HCT116 (cell line): Measurements from ENCODE around the gene CISH.

Experiments used
- CTCF ChIP-seq, 3 experiments: fragments of 200-600 bp in 1 of 3; sonication (generic) in 1 of 3; IDR thresholded peaks in 2 of 3; conservative IDR thresholded peaks in 1 of 3; 2 replicates each; pipeline ENCODE4 v1.5.1; 2012 to 2017; ENCODE audit warnings: low read depth in 2 of 3, low read length in 2 of 3, antibody characterized with exemption in 1 of 3, borderline replicate concordance in 1 of 3, control low read depth in 1 of 3, mild to moderate bottlenecking in 1 of 3, mixed read lengths in 1 of 3, mixed run types in 1 of 3, moderate library complexity in 1 of 3; ENCODE audit not compliant: insufficient read depth in 1 of 3
- EGR1 ChIP-seq: IDR thresholded peaks from 2 replicates; pipeline ENCODE4 v1.6.1; 2012; ENCODE audit warnings: low read depth
- EZH2 ChIP-seq: fragments of 200-600 bp; sonication (generic); IDR thresholded peaks from 2 replicates; pipeline ENCODE4 v1.6.1; 2017; ENCODE audit warnings: antibody characterized with exemption, mixed run types
- EZH2phosphoT487 ChIP-seq: fragments of 200-600 bp; IDR thresholded peaks from 2 replicates; pipeline ENCODE4 v1.6.1; 2018; ENCODE audit warnings: antibody characterized with exemption, borderline replicate concordance
- JUND ChIP-seq: IDR thresholded peaks from 2 replicates; pipeline ENCODE4 v1.6.1; 2012
- MAX ChIP-seq: IDR thresholded peaks from 2 replicates; pipeline ENCODE4 v1.6.1; 2012
- POLR2A ChIP-seq: IDR thresholded peaks from 2 replicates; pipeline ENCODE4 v1.7.0; 2011; ENCODE audit warnings: borderline replicate concordance; ENCODE audit not compliant: insufficient read depth, insufficient read length; ENCODE audit errors: extremely low read depth
- POLR2AphosphoS5 ChIP-seq: IDR thresholded peaks from 2 replicates; pipeline ENCODE4 v1.6.1; 2011; ENCODE audit warnings: mild to moderate bottlenecking, low read depth, low read length, moderate library complexity
- RAD21 ChIP-seq: IDR thresholded peaks from 2 replicates; pipeline ENCODE4 v1.6.1; 2012; ENCODE audit warnings: low read depth, mild to moderate bottlenecking
- SIN3A ChIP-seq: IDR thresholded peaks from 2 replicates; pipeline ENCODE4 v1.6.1; 2012; ENCODE audit warnings: low read depth
- SP1 ChIP-seq: IDR thresholded peaks from 2 replicates; pipeline ENCODE4 v1.6.1; 2012; ENCODE audit warnings: low read depth
- YY1 ChIP-seq: IDR thresholded peaks from 2 replicates; pipeline ENCODE4 v1.6.1; 2011; ENCODE audit warnings: low read length, low read depth, moderate library complexity, mild to moderate bottlenecking; ENCODE audit not compliant: insufficient replicate concordance; ENCODE audit errors: extremely low read depth
- ZFX ChIP-seq: fragments of 450-650 bp; IDR thresholded peaks from 2 replicates; pipeline ENCODE4 v1.6.1; 2017
- ZNF274 ChIP-seq: fragments of 200-500 bp; sonication (Bioruptor generic); IDR thresholded peaks from 2 replicates; pipeline ENCODE4 v1.6.1; 2014; ENCODE audit warnings: mild to moderate bottlenecking, low read depth, low read length, inconsistent platforms

GRCh38 chr3:50585919-50586762, 25.4 kb downstream of the CISH start:
- TF ChIP-seq CTCF (IDR thresholded peaks at IDR 0.05 in 2 of 3, conservative IDR thresholded peaks at IDR 0.05 in 1 of 3; ENCODE audit: borderline replicate concordance in 1 of 3, insufficient read depth in 1 of 3, low read depth in 2 of 3, low read length in 2 of 3) (no peak), EGR1 (no peak), JUND (no peak), EZH2 (no peak), RAD21 (no peak), ZFX (no peak), EZH2phosphoT487 (no peak), POLR2A (no peak), POLR2AphosphoS5 (no peak; the same call in 1 of the 2 replicates), SIN3A (no peak), YY1 (no peak), MAX (no peak), SP1 (no peak), ZNF274 (no peak)
